Hepatocyte (in vitro differentiated cells): Measurements from ENCODE around the gene PCK1. TPM values are rescaled to one million over a fixed set of nuclear protein-coding genes. Genes with fewer than 3 reads are reported as not detected.
A peak's percentile ranks its signal among the peaks of the same experiment; 100 is the strongest.

Experiments
- DNase-seq: peaks from one replicate; pipeline ENCODE4 v3.0.0-alpha.2; 2016; ENCODE audit warnings: low spot score
- H2AFZ ChIP-seq: fragments of 200-600 bp; sonication (generic); 2 replicates; pipeline ENCODE4 v1.6.0; 2016; ENCODE audit warnings: antibody characterized with exemption, mild to moderate bottlenecking
- H3K27ac ChIP-seq: fragments of 200-600 bp; sonication (generic); 2 replicates; pipeline ENCODE4 v1.5.1; 2016; ENCODE audit warnings: mild to moderate bottlenecking
- H3K27me3 ChIP-seq: fragments of 200-600 bp; sonication (generic); 2 replicates; pipeline ENCODE4 v1.6.1; 2016
- H3K36me3 ChIP-seq: fragments of 200-600 bp; sonication (generic); replicated peaks from 2 replicates; pipeline ENCODE4 v1.5.1; 2016; ENCODE audit warnings: low read depth; ENCODE audit not compliant: insufficient read depth
- H3K4me1 ChIP-seq: fragments of 200-600 bp; sonication (generic); 2 replicates; pipeline ENCODE4 v1.5.1; 2016; ENCODE audit warnings: mild to moderate bottlenecking, moderate library complexity; ENCODE audit not compliant: insufficient read depth
- H3K4me2 ChIP-seq: fragments of 200-600 bp; sonication (generic); 2 replicates; pipeline ENCODE4 v1.6.0; 2016
- H3K4me3 ChIP-seq: fragments of 200-600 bp; sonication (generic); 2 replicates; pipeline ENCODE4 v1.5.1; 2016; ENCODE audit warnings: mild to moderate bottlenecking
- H3K79me2 ChIP-seq: fragments of 200-600 bp; sonication (generic); 2 replicates; pipeline ENCODE4 v1.6.0; 2017; ENCODE audit warnings: mild to moderate bottlenecking
- H3K9me2 ChIP-seq: fragments of 200-600 bp; sonication (generic); replicated peaks from 2 replicates; pipeline ENCODE4 v1.6.0; 2017; ENCODE audit warnings: mild to moderate bottlenecking; ENCODE audit not compliant: insufficient read depth
- H3K9me3 ChIP-seq: fragments of 200-600 bp; sonication (generic); 2 replicates; pipeline ENCODE4 v1.5.1; 2016; ENCODE audit warnings: low read depth, mild to moderate bottlenecking
- H4K20me1 ChIP-seq: fragments of 200-600 bp; sonication (generic); 2 replicates; pipeline ENCODE4 v1.6.0; 2016; ENCODE audit warnings: mild to moderate bottlenecking; ENCODE audit not compliant: insufficient read depth, poor library complexity, severe bottlenecking
- CTCF ChIP-seq: fragments of 200-600 bp; sonication (generic); IDR thresholded peaks from 2 replicates; pipeline ENCODE4 v1.5.1; 2016; ENCODE audit warnings: antibody characterized with exemption, mild to moderate bottlenecking; ENCODE audit not compliant: poor library complexity
- EZH2 ChIP-seq: fragments of 200-600 bp; sonication (generic); IDR thresholded peaks from 2 replicates; pipeline ENCODE4 v1.6.1; 2016; ENCODE audit warnings: antibody characterized with exemption, mild to moderate bottlenecking, borderline replicate concordance
- EZH2phosphoT487 ChIP-seq: fragments of 200-600 bp; sonication (generic); IDR thresholded peaks from one replicate; pipeline ENCODE4 v1.6.1; 2018; ENCODE audit warnings: antibody characterized with exemption, mild to moderate bottlenecking, low read depth, moderate library complexity; ENCODE audit not compliant: unreplicated experiment, severe bottlenecking
- WGBS: methylation state at CpG from one replicate; pipeline ENCODE4 v1.1.6; 2016; ENCODE audit warnings: low lambda C conversion rate; ENCODE audit errors: missing lambda C conversion rate; 5-methylcytosine and 5-hydroxymethylcytosine counted together
- polyA plus RNA-seq: library from polyadenylated mRNA; unstranded; fragments of >200 nt; fragmentation: Nextera tagmentation; extraction: Ambion mirVana; gene quantifications from 2 replicates; pipeline ENCODE4 v1.2.1, GENCODE V29; 2016
- total RNA-seq: library from RNA; depleted of rRNA; stranded (reverse); fragments of >200 nt; gene quantifications from 2 replicates; pipeline ENCODE4 v1.2.3, GENCODE V29; 2014

Gene PCK1
- total and polyA plus RNA-seq, 2 experiments from 2014 or later = 11.6 to 12.8 TPM

DNA sequence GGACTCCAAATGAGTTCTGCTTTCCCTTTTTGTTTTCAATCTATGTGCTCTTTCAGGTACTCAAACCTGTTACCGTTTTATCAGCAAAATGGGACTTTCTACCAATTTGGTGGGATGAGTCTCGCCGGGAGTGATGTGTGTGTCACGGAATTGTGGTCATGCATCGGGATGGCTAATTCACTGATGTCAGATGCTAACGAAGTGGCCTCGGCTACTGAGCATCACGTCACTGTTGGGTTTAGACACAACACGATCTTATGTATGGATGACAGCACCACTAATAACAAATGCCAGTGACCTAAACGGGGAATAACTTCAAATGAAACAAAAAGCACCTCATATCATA lies 1.6 kb upstream of the PCK1 start:
- Histone ChIP-seq H3K27ac (peak overlapping the region; percentile 81), H3K36me3 (no peaks in the 10 kb centered on the region), H3K4me2 (no peak overlapping the region), H3K4me1 (peaks cover 13% of the 10 kb centered on the region), H2AFZ (no peak overlapping the region), H3K79me2 (no peaks in the 10 kb centered on the region), H4K20me1 (no peaks in the 10 kb centered on the region), H3K9me3 (no peaks in the 10 kb centered on the region), H3K9me2 (no peaks in the 10 kb centered on the region), H3K27me3 (peaks cover 2% of the 10 kb centered on the region), H3K4me3 (no peak overlapping the region)
- DNase-seq = no peak
- WGBS = 93% methylated on average over 10 of the region's 10 CpGs
- TF ChIP-seq EZH2 (no peak), EZH2phosphoT487 (no peak), CTCF (no peak)

- H3K9me3 ChIP-seq = no peaks in the 10 kb centered on the region
- peaks cover 2% of the 10 kb centered on the region for H3K27me3 ChIP-seq
- no peak for TF ChIP-seq CTCF
- no peak for TF ChIP-seq EZH2
- H3K36me3 ChIP-seq = no peaks in the 10 kb centered on the region
- no peaks in the 10 kb centered on the region for H3K9me2 ChIP-seq
- H3K4me3 ChIP-seq = no peak overlapping the region
- no peaks in the 10 kb centered on the region for H4K20me1 ChIP-seq
- peaks cover 13% of the 10 kb centered on the region for H3K4me1 ChIP-seq
- WGBS = 91% methylated on average over 8 of the region's 8 CpGs
- H3K79me2 ChIP-seq = no peaks in the 10 kb centered on the region
- H2AFZ ChIP-seq = no peak overlapping the region
- H3K27ac ChIP-seq = peak overlapping the region; percentile 81
- no peak for DNase-seq
- H3K4me2 ChIP-seq = no peak overlapping the region
Observed at GRCh38 chr20:57559658-57560553, 1.0 kb upstream of the PCK1 start.

GRCh38 chr20:57561356-57562279 lies 708 bp downstream of the PCK1 start:
- H3K27me3 ChIP-seq = peaks cover 2% of the 10 kb centered on the region
- no peak overlapping the region for H3K4me2 ChIP-seq
- H3K27ac ChIP-seq = peak overlapping the region; percentile 78
- no peak for DNase-seq
- H3K4me1 ChIP-seq = peaks cover 13% of the 10 kb centered on the region
- H3K9me3 ChIP-seq = no peaks in the 10 kb centered on the region
- H3K79me2 ChIP-seq = no peaks in the 10 kb centered on the region
- no peak overlapping the region for H2AFZ ChIP-seq
- TF ChIP-seq EZH2phosphoT487 = no peak
- TF ChIP-seq CTCF = no peak
- TF ChIP-seq EZH2 = no peak
- 88% methylated on average over 24 of the region's 24 CpGs for WGBS
- no peaks in the 10 kb centered on the region for H3K9me2 ChIP-seq
- no peaks in the 10 kb centered on the region for H3K36me3 ChIP-seq
- H4K20me1 ChIP-seq = no peaks in the 10 kb centered on the region
- no peak overlapping the region for H3K4me3 ChIP-seq
